Measurements from ENCODE around the gene TMSB10.

GRCh38 chr2:84885111-84885510 lies 20.3 kb upstream of the TMSB10 start:
- TF ChIP-seq CTCF (IDR thresholded peaks at IDR 0.05), result no peak
- no peak for TF ChIP-seq EZH2 (IDR thresholded peaks at IDR 0.05; ENCODE audit: borderline replicate concordance, insufficient read depth, low read depth, low read length, poor library complexity, severe bottlenecking)

All from B cell (primary cell).